Measurements from ENCODE around the gene CACNB4. TPM values are rescaled to one million over a fixed set of nuclear protein-coding genes. Genes with fewer than 3 reads are reported as not detected.

The CACNB4 gene
- polyA plus RNA-seq, 1 of the 3 experiments (the other 2 are of a cell fraction) = 0.18 TPM

DNA sequence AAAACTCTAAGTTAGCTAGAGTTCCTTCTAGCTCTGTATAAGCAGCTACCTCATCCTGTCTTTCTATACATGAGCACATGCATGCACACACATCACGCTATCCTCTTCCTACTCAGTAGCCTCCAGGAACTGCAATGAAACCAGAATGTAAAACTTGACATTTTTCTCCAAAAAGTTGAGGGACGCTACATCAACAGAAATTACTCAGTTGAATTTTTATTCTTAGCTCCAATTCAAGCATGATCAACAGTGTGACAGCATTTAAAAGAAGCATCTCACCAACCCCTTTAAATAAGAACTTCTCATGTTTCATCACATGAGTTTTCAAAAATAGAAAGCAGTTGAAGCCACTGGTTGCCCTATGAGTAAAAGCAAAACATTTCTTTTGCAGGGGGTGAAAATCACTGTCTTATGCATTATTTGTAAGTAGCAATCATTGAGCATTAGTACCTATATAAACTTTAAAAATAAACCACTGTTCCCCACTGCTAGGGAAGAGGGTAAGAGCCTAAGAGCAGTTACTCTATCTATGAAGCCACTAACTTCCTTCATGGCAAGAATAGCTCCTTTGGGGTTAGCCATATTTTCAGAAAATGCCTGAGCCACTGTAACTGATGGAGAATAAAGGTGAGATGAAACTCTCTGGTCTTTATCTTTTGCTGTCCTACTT lies 192.7 kb downstream of the CACNB4 start:
- CTCF ChIA-PET = interaction anchor here (0.5 to 1.6 kb wide), 2 partner anchors 11 to 42 kb away, joined by 3 to 5 read pairs; no protein-coding TSS in a partner anchor
- Histone ChIP-seq H3F3A (replicated peaks; ENCODE audit: insufficient read depth) (no peaks in the 10 kb centered on the region), H3K4me1 (ENCODE audit: control insufficient read depth in 1 of 2, insufficient read depth in 2 of 2, low read depth in 1 of 2, low read length in 1 of 2) (no peaks in the 10 kb centered on the region), H3K9me2 (no peaks in the 10 kb centered on the region), H3K9ac (no peak overlapping the region), H3K79me2 (ENCODE audit: insufficient read depth) (no peaks in the 10 kb centered on the region), H3K27ac (ENCODE audit: low read depth in 2 of 2, low read length in 1 of 2) (no peak overlapping the region), H3K4me2 (no peak overlapping the region), H3K36me3 (replicated peaks in 1 of 2; ENCODE audit: control insufficient read depth in 1 of 2, insufficient read depth in 2 of 2, low read length in 1 of 2) (no peaks in the 10 kb centered on the region), H4K20me1 (ENCODE audit: insufficient read depth) (no peaks in the 10 kb centered on the region), H3K4me3 (ENCODE audit: low read depth in 2 of 2, low read length in 1 of 2) (no peak overlapping the region), H3K9me3 (no peaks in the 10 kb centered on the region), H3K27me3 (ENCODE audit: insufficient read depth) (no peaks in the 10 kb centered on the region), H2AFZ (ENCODE audit: low read depth) (0 out of 2 replicates have a peak overlapping the region, but pooled peaks have one; percentile 31)
- no peak for DNase-seq
- POLR2A ChIA-PET = no interaction called here
- WGBS (ENCODE audit: low lambda C conversion rate) = 71% methylated on average over 2 of the region's 2 CpGs
- no peak for TF ChIP-seq RCOR1 (IDR thresholded peaks at IDR 0.05; ENCODE audit: low read length)
- no peak for TF ChIP-seq MEF2A (IDR thresholded peaks at IDR 0.05; ENCODE audit: borderline replicate concordance, low read depth)
- TF ChIP-seq FOSL2 (IDR thresholded peaks at IDR 0.05; ENCODE audit: borderline replicate concordance, low read depth) = no peak
- no peak for TF ChIP-seq EZH2phosphoT487 (IDR thresholded peaks at IDR 0.05; ENCODE audit: borderline replicate concordance, low read depth)
- TF ChIP-seq GATA2 (CRISPR knock-in tag; IDR thresholded peaks at IDR 0.05) = no peak
- TF ChIP-seq ELF1 (IDR thresholded peaks at IDR 0.05) = no peak
- TF ChIP-seq, protein P1, sequence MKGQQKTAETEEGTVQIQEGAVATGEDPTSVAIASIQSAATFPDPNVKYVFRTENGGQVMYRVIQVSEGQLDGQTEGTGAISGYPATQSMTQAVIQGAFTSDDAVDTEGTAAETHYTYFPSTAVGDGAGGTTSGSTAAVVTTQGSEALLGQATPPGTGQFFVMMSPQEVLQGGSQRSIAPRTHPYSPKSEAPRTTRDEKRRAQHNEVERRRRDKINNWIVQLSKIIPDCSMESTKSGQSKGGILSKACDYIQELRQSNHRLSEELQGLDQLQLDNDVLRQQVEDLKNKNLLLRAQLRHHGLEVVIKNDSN (IDR thresholded peaks at IDR 0.05; ENCODE audit: borderline replicate concordance, low read depth) = no peak
- TF ChIP-seq PBX3 (IDR thresholded peaks at IDR 0.05) = no peak

DNA sequence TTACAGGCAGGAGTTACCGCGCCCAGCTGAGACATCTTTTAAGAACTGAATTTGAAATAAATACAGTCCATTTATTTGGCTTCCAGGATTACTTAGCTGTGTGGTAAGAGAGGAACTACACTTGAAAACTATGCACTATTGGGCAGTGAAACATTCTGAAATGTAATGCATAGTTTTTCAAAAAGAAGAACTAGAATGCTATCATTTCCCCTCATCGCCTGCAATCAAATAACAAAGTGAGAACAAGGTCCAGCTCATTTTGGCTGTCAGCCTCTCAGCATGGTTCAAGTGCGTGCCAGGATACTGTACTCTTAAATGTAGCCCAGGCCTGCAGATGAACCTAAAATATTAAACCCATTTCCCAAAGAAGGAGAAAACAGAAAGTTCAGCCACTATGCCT lies 194.0 kb downstream of the CACNB4 start:
- H3K9me3 ChIP-seq = no peaks in the 10 kb centered on the region
- CTCF ChIA-PET = interaction anchor here (0.6 to 1.1 kb wide), 3 partner anchors 12 to 121 kb away, joined by 3 read pairs; no protein-coding TSS in a partner anchor
- POLR2A ChIA-PET = no interaction called here
- no peaks in the 10 kb centered on the region for H3K79me2 ChIP-seq (ENCODE audit: insufficient read depth)
- no peaks in the 10 kb centered on the region for H3F3A ChIP-seq (replicated peaks; ENCODE audit: insufficient read depth)
- H3K9me2 ChIP-seq = no peaks in the 10 kb centered on the region
- H3K4me3 ChIP-seq (ENCODE audit: low read depth in 2 of 2, low read length in 1 of 2) = no peak overlapping the region
- WGBS (ENCODE audit: low lambda C conversion rate) = 77% methylated on average over 4 of the region's 4 CpGs
- no peak overlapping the region for H3K27ac ChIP-seq (ENCODE audit: low read depth in 2 of 2, low read length in 1 of 2)
- H3K9ac ChIP-seq = no peak overlapping the region
- H4K20me1 ChIP-seq (ENCODE audit: insufficient read depth) = no peaks in the 10 kb centered on the region
- no peak overlapping the region for H2AFZ ChIP-seq (ENCODE audit: low read depth)
- H3K4me1 ChIP-seq (ENCODE audit: control insufficient read depth in 1 of 2, insufficient read depth in 2 of 2, low read depth in 1 of 2, low read length in 1 of 2) = no peaks in the 10 kb centered on the region; a peak in 1 of 4 replicates
- DNase-seq = no peak
- H3K27me3 ChIP-seq (ENCODE audit: insufficient read depth) = no peaks in the 10 kb centered on the region
- H3K36me3 ChIP-seq (replicated peaks in 1 of 2; ENCODE audit: control insufficient read depth in 1 of 2, insufficient read depth in 2 of 2, low read length in 1 of 2) = no peaks in the 10 kb centered on the region
- H3K4me2 ChIP-seq = no peak overlapping the region
- TF ChIP-seq MXI1 (IDR thresholded peaks at IDR 0.05; ENCODE audit: low read depth, low read length) (no peak), NFIC (IDR thresholded peaks at IDR 0.05; ENCODE audit: borderline replicate concordance) (no peak), TCF12 (IDR thresholded peaks at IDR 0.05) (no peak), TEAD4 (IDR thresholded peaks at IDR 0.05; ENCODE audit: borderline replicate concordance, insufficient read depth) (no peak), RFX5 (IDR thresholded peaks at IDR 0.05; ENCODE audit: low read length) (no peak), EZH2phosphoT487 (IDR thresholded peaks at IDR 0.05; ENCODE audit: borderline replicate concordance, low read depth) (no peak), POLR2AphosphoS5 (IDR thresholded peaks at IDR 0.05; ENCODE audit: low read depth, low read length) (no peak), MEF2A (IDR thresholded peaks at IDR 0.05; ENCODE audit: borderline replicate concordance, low read depth) (no peak), NRF1 (IDR thresholded peaks at IDR 0.05; ENCODE audit: low read depth, low read length) (no peak)
- TF ChIP-seq, protein P2, sequence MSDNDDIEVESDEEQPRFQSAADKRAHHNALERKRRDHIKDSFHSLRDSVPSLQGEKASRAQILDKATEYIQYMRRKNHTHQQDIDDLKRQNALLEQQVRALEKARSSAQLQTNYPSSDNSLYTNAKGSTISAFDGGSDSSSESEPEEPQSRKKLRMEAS (IDR thresholded peaks at IDR 0.05; ENCODE audit: low read depth) = no peak
- TF ChIP-seq, protein P3, sequence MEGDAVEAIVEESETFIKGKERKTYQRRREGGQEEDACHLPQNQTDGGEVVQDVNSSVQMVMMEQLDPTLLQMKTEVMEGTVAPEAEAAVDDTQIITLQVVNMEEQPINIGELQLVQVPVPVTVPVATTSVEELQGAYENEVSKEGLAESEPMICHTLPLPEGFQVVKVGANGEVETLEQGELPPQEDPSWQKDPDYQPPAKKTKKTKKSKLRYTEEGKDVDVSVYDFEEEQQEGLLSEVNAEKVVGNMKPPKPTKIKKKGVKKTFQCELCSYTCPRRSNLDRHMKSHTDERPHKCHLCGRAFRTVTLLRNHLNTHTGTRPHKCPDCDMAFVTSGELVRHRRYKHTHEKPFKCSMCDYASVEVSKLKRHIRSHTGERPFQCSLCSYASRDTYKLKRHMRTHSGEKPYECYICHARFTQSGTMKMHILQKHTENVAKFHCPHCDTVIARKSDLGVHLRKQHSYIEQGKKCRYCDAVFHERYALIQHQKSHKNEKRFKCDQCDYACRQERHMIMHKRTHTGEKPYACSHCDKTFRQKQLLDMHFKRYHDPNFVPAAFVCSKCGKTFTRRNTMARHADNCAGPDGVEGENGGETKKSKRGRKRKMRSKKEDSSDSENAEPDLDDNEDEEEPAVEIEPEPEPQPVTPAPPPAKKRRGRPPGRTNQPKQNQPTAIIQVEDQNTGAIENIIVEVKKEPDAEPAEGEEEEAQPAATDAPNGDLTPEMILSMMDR (IDR thresholded peaks at IDR 0.05) = no peak
- TF ChIP-seq, protein P4, sequence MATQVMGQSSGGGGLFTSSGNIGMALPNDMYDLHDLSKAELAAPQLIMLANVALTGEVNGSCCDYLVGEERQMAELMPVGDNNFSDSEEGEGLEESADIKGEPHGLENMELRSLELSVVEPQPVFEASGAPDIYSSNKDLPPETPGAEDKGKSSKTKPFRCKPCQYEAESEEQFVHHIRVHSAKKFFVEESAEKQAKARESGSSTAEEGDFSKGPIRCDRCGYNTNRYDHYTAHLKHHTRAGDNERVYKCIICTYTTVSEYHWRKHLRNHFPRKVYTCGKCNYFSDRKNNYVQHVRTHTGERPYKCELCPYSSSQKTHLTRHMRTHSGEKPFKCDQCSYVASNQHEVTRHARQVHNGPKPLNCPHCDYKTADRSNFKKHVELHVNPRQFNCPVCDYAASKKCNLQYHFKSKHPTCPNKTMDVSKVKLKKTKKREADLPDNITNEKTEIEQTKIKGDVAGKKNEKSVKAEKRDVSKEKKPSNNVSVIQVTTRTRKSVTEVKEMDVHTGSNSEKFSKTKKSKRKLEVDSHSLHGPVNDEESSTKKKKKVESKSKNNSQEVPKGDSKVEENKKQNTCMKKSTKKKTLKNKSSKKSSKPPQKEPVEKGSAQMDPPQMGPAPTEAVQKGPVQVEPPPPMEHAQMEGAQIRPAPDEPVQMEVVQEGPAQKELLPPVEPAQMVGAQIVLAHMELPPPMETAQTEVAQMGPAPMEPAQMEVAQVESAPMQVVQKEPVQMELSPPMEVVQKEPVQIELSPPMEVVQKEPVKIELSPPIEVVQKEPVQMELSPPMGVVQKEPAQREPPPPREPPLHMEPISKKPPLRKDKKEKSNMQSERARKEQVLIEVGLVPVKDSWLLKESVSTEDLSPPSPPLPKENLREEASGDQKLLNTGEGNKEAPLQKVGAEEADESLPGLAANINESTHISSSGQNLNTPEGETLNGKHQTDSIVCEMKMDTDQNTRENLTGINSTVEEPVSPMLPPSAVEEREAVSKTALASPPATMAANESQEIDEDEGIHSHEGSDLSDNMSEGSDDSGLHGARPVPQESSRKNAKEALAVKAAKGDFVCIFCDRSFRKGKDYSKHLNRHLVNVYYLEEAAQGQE (IDR thresholded peaks at IDR 0.05; ENCODE audit: low read depth, low read length) = no peak
- TF ChIP-seq, protein P5, sequence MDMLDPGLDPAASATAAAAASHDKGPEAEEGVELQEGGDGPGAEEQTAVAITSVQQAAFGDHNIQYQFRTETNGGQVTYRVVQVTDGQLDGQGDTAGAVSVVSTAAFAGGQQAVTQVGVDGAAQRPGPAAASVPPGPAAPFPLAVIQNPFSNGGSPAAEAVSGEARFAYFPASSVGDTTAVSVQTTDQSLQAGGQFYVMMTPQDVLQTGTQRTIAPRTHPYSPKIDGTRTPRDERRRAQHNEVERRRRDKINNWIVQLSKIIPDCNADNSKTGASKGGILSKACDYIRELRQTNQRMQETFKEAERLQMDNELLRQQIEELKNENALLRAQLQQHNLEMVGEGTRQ (IDR thresholded peaks at IDR 0.05; ENCODE audit: borderline replicate concordance, low read depth, low read length) = no peak

All from SK-N-SH (cell line).